Activated CD4-positive, alpha-beta T cell treated with anti-CD3 and anti-CD28 coated beads for 48 hours (primary cell): ENCODE results near the gene CPHXL2.

Experiments used
- DNase-seq: peaks from one replicate; pipeline ENCODE4 v3.0.0-alpha.2; 2020

The CPHXL2 gene

GRCh38 chr16:75635036-75635435 is 41.8 kb downstream of the CPHXL2 start:
- DNase-seq: no peak

GRCh38 chr16:75632857-75633256 is 44.0 kb downstream of the CPHXL2 start:
- DNase-seq: no peak

GRCh38 chr16:75630052-75630451 is 46.8 kb downstream of the CPHXL2 start:
- no peak for DNase-seq

GRCh38 chr16:75629132-75629531 is 47.7 kb downstream of the CPHXL2 start:
- no peak for DNase-seq

- DNase-seq: no peak
Measured at GRCh38 chr16:75628351-75628750, 48.5 kb downstream of the CPHXL2 start.

GRCh38 chr16:75627851-75628250 is 49.0 kb downstream of the CPHXL2 start:
- no peak for DNase-seq

GRCh38 chr16:75626806-75627205 is 50.0 kb downstream of the CPHXL2 start:
- no peak for DNase-seq

- no peak for DNase-seq
Measured at GRCh38 chr16:75624921-75625334, 51.9 kb downstream of the CPHXL2 start.

GRCh38 chr16:75622761-75623605 is 53.8 kb downstream of the CPHXL2 start, which contains the start of gene ADAT1:
TSS of gene ADAT1 (minus strand) at chr16:75623281. CDS start at chr16:75620799, 2,482 bp downstream.
- peak; percentile 99 for DNase-seq

- no peak for DNase-seq
Measured at GRCh38 chr16:75621170-75621477, 55.7 kb downstream of the CPHXL2 start.

- no peak for DNase-seq
Measured at GRCh38 chr16:75620326-75621169, 56.3 kb downstream of the CPHXL2 start.

GRCh38 chr16:75618780-75619179 is 58.0 kb downstream of the CPHXL2 start:
- DNase-seq: no peak

- no peak for DNase-seq
Measured at GRCh38 chr16:75617121-75617520, 59.7 kb downstream of the CPHXL2 start.

- DNase-seq: no peak
Measured at GRCh38 chr16:75616521-75617010, 60.2 kb downstream of the CPHXL2 start.

- no peak for DNase-seq
Measured at GRCh38 chr16:75615619-75616018, 61.2 kb downstream of the CPHXL2 start.

- no peak for DNase-seq
Measured at GRCh38 chr16:75614066-75614897, 62.5 kb downstream of the CPHXL2 start.
